ENCODE measurements around the gene RAB3IL1.

GRCh38 chr11:61905067-61905696 is 12.2 kb downstream of the RAB3IL1 start:
- TF ChIP-seq CTCF (IDR thresholded peaks at IDR 0.05), result no peak
- TF ChIP-seq POLR2A (IDR thresholded peaks at IDR 0.05), result no peak
